Peyer's patch (tissue), 4 donors: Measurements from ENCODE around the gene SYNDIG1L. TPM values are rescaled to one million over a fixed set of nuclear protein-coding genes. Genes with fewer than 3 reads are reported as not detected.

ENCODE experiments used
- DNase-seq, 3 donors: peaks; one replicate each; pipeline ENCODE4 v3.0.0-alpha.2; 2017 to 2019
- H3K27ac ChIP-seq, 4 donors: fragments of 200-600 bp; sonication (generic); one replicate each; pipeline ENCODE4 v1.5.1; 2016 to 2019
- H3K27me3 ChIP-seq, 2 donors: fragments of 200-600 bp; sonication (generic); one replicate each; pipeline ENCODE4 v1.5.1; 2019
- H3K36me3 ChIP-seq, 3 donors: fragments of 200-600 bp; sonication (generic); one replicate each; pipeline ENCODE4 v1.5.1; 2016 to 2019
- H3K4me1 ChIP-seq, 4 donors: fragments of 200-600 bp; sonication (generic); one replicate each; pipeline ENCODE4 v1.5.1; 2016 to 2019
- H3K4me3 ChIP-seq, 4 donors: fragments of 200-600 bp; sonication (generic); 1 replicate in 3 of 4; 2 replicates in 1 of 4; pipeline ENCODE4 v1.5.1; 2016 to 2019; ENCODE audit warnings: mild to moderate bottlenecking in 1 of 4
- H3K9me3 ChIP-seq, 4 donors: fragments of 200-600 bp; sonication (generic); one replicate each; pipeline ENCODE4 v1.5.1; 2016 to 2019; ENCODE audit warnings: mild to moderate bottlenecking in 1 of 4
- POLR2A ChIP-seq, 2 donors: fragments of 450-650 bp; IDR thresholded peaks; one replicate each; pipeline ENCODE4 v1.5.1; 2017; ENCODE audit warnings: antibody characterized with exemption in 2 of 2, mild to moderate bottlenecking in 2 of 2, moderate library complexity in 2 of 2
- total RNA-seq, 4 donors: library from RNA; depleted of rRNA; stranded (reverse); fragments of >200 nt; gene quantifications; one replicate each; pipeline ENCODE4 v1.1.0, GENCODE V29; 2016
- TF ChIP-seq, protein P1 (sequence below), 6 experiments: fragments of 450-650 bp in 4 of 6; fragments of 200-600 bp in 2 of 6; sonication (generic) in 1 of 6; IDR thresholded peaks; one replicate each; pipeline ENCODE4 v1.5.1; 2017 to 2019; ENCODE audit warnings: antibody characterized with exemption in 6 of 6, mild to moderate bottlenecking in 3 of 6, moderate library complexity in 1 of 6

The SYNDIG1L gene
- total RNA-seq, 4 donors from 2014 or later, result 0.27 TPM; not detected in 3

DNA sequence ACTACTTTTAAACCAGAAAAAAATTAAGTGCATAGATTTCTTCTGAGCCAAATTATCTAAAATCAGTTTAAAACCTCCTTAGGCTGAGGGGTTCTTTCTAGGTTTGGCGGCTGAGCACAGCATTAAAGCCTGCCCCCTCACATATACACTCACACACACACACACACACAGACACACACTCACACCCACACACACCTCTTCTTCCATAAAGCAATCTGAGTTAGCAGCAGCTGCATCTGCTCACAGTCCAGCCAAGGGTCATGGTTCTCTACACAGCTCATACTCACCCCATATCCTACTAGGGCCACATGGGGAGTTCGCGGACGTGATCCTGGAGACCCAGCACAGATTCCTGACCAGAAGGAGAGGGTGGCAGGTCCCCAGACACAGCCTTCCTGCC is 12.4 kb downstream of the SYNDIG1L start:
- H3K27me3 ChIP-seq, result no peaks in the 10 kb centered on the region
- no peak overlapping the region for H3K27ac ChIP-seq
- DNase-seq, result no peak
- H3K4me3 ChIP-seq, result no peak overlapping the region
- H3K4me1 ChIP-seq, result no peaks in the 10 kb centered on the region
- no peak for TF ChIP-seq POLR2A (IDR thresholded peaks at IDR 0.05)
- TF ChIP-seq, protein P1, sequence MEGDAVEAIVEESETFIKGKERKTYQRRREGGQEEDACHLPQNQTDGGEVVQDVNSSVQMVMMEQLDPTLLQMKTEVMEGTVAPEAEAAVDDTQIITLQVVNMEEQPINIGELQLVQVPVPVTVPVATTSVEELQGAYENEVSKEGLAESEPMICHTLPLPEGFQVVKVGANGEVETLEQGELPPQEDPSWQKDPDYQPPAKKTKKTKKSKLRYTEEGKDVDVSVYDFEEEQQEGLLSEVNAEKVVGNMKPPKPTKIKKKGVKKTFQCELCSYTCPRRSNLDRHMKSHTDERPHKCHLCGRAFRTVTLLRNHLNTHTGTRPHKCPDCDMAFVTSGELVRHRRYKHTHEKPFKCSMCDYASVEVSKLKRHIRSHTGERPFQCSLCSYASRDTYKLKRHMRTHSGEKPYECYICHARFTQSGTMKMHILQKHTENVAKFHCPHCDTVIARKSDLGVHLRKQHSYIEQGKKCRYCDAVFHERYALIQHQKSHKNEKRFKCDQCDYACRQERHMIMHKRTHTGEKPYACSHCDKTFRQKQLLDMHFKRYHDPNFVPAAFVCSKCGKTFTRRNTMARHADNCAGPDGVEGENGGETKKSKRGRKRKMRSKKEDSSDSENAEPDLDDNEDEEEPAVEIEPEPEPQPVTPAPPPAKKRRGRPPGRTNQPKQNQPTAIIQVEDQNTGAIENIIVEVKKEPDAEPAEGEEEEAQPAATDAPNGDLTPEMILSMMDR (IDR thresholded peaks at IDR 0.05), result no peak
- no peaks in the 10 kb centered on the region for H3K36me3 ChIP-seq
- H3K9me3 ChIP-seq, result no peaks in the 10 kb centered on the region

DNA sequence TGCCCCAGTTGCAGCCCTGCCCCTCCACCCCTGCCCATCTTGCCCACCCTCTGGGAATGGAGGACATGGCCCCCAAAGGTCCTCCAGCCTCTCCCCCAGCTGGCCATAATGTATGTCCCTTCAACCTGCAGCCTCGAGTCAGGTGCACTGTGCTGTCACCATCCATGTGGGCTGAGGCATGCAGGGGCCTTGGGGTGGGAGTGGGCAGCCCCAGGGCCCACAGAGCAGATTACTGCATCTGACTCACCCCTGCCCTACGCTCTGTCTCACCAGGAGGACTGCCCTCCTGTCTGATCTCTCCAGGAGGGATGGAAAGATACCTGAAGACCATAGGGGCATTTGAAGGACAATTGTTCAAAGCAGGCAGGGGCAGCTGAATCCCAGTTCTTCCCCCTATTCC is 13.3 kb downstream of the SYNDIG1L start:
- H3K9me3 ChIP-seq, result no peaks in the 10 kb centered on the region
- H3K4me3 ChIP-seq, result no peak overlapping the region
- no peak for TF ChIP-seq POLR2A (IDR thresholded peaks at IDR 0.05)
- TF ChIP-seq, protein P1 (IDR thresholded peaks at IDR 0.05), result no peak
- H3K4me1 ChIP-seq, result no peaks in the 10 kb centered on the region
- no peak for DNase-seq
- no peaks in the 10 kb centered on the region for H3K27me3 ChIP-seq
- H3K36me3 ChIP-seq, result no peaks in the 10 kb centered on the region
- no peak overlapping the region for H3K27ac ChIP-seq

GRCh38 chr14:74411671-74412070 is 14.3 kb downstream of the SYNDIG1L start:
- Histone ChIP-seq H3K27ac (no peak overlapping the region), H3K27me3 (no peaks in the 10 kb centered on the region), H3K4me3 (no peak overlapping the region), H3K9me3 (no peaks in the 10 kb centered on the region), H3K4me1 (no peaks in the 10 kb centered on the region), H3K36me3 (no peaks in the 10 kb centered on the region)
- TF ChIP-seq POLR2A (IDR thresholded peaks at IDR 0.05), result no peak
- TF ChIP-seq, protein P1 (IDR thresholded peaks at IDR 0.05), result no peak
- DNase-seq, result no peak

DNA sequence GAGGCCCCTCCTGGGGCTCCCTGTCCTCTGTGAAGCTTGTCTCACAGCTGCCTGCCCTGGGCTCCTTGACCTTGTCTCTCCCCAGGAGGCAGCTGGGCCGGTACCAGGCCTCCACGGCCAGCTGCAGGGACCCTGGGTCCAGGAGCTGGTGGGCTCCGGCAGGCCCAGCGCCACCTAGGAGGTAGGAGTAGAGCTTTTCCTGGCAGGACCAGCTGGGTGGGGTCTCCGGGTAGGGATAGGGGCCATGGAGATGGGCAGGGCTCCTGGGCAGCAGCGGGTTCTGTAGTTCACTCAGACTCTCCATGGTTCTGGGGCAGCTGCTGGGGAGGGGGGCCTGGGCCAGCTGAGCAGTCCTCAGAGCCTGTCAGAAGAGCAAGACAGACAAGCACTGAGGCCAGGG is 16.6 kb downstream of the SYNDIG1L start:
- no peaks in the 10 kb centered on the region for H3K36me3 ChIP-seq
- H3K27ac ChIP-seq, result no peak overlapping the region
- no peaks in the 10 kb centered on the region for H3K4me1 ChIP-seq
- DNase-seq, result no peak
- H3K4me3 ChIP-seq, result no peak overlapping the region
- H3K9me3 ChIP-seq, result no peaks in the 10 kb centered on the region
- H3K27me3 ChIP-seq, result no peaks in the 10 kb centered on the region
- TF ChIP-seq POLR2A (IDR thresholded peaks at IDR 0.05), result no peak
- TF ChIP-seq, protein P1 (IDR thresholded peaks at IDR 0.05), result no peak

GRCh38 chr14:74408870-74409269 is 17.1 kb downstream of the SYNDIG1L start:
- H3K36me3 ChIP-seq, result no peaks in the 10 kb centered on the region
- no peaks in the 10 kb centered on the region for H3K9me3 ChIP-seq
- no peaks in the 10 kb centered on the region for H3K27me3 ChIP-seq
- TF ChIP-seq POLR2A (IDR thresholded peaks at IDR 0.05), result no peak
- TF ChIP-seq, protein P1 (IDR thresholded peaks at IDR 0.05), result no peak
- no peak for DNase-seq
- no peak overlapping the region for H3K4me3 ChIP-seq
- no peaks in the 10 kb centered on the region for H3K4me1 ChIP-seq
- no peak overlapping the region for H3K27ac ChIP-seq

GRCh38 chr14:74407801-74408154 is 18.2 kb downstream of the SYNDIG1L start:
- H3K27ac ChIP-seq, result no peak overlapping the region
- H3K9me3 ChIP-seq, result no peaks in the 10 kb centered on the region
- H3K4me3 ChIP-seq, result no peak overlapping the region
- peaks cover 0 to 7% (median under 1%) of the 10 kb centered on the region in 4 donors for H3K4me1 ChIP-seq
- DNase-seq, result no peak
- no peak for TF ChIP-seq POLR2A (IDR thresholded peaks at IDR 0.05)
- TF ChIP-seq, protein P1 (IDR thresholded peaks at IDR 0.05), result no peak
- no peaks in the 10 kb centered on the region for H3K27me3 ChIP-seq
- no peaks in the 10 kb centered on the region for H3K36me3 ChIP-seq
